Gastroesophageal sphincter (tissue), 3 donors: ENCODE results near the gene TSPAN14.

Source experiments
- POLR2AphosphoS5 ChIP-seq: sonication (generic); formaldehyde crosslinking; IDR thresholded peaks from one replicate; pipeline ENCODE4 v1.6.1; 2017; ENCODE audit warnings: antibody characterized with exemption
- TF ChIP-seq, protein P1 (sequence below), 4 experiments: fragments of 200-600 bp in 2 of 4; fragments of 450-650 bp in 2 of 4; sonication (generic) in 1 of 4; IDR thresholded peaks; one replicate each; pipeline ENCODE4 v1.5.1; 2017 to 2019; ENCODE audit warnings: antibody characterized with exemption in 4 of 4, mild to moderate bottlenecking in 2 of 4, moderate library complexity in 2 of 4

DNA sequence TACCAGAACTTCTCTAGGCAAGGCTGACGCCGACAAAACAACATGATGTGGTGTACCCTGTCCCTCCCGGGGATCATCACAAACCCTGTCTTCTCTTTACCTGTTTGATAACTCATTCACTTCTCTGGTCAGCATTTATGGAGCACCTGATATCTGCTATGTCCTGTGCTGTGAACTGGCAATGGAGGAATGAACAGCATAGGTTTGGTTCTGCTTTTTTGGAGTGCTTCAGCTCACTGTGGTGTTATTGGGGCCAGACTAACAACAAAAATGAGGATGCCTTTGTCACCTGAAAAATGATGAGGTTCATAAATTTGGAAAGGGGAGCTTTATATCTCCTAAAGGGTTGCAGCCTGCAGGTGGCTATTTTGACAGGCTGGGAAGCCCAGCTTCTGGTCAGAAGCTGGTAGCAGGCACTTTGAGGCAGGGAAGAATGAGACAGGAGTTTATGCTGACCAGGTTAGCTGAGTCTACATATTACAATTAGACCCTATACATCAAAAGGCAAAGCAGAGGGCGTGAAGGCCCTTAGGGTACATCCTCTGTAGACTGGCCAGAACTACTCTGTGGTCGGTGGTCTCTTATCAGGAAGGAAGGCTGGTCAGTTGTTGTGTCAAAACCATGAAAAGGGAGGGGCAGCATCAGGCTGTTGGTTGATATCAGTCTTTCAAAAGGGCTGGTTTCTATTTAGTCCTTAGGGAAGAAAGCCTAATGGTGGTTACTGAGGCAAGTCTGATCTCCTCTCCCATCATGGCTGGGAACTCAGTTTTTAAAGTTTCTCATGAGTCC is 125.9 kb downstream of the TSPAN14 start:
- TF ChIP-seq, protein P1, sequence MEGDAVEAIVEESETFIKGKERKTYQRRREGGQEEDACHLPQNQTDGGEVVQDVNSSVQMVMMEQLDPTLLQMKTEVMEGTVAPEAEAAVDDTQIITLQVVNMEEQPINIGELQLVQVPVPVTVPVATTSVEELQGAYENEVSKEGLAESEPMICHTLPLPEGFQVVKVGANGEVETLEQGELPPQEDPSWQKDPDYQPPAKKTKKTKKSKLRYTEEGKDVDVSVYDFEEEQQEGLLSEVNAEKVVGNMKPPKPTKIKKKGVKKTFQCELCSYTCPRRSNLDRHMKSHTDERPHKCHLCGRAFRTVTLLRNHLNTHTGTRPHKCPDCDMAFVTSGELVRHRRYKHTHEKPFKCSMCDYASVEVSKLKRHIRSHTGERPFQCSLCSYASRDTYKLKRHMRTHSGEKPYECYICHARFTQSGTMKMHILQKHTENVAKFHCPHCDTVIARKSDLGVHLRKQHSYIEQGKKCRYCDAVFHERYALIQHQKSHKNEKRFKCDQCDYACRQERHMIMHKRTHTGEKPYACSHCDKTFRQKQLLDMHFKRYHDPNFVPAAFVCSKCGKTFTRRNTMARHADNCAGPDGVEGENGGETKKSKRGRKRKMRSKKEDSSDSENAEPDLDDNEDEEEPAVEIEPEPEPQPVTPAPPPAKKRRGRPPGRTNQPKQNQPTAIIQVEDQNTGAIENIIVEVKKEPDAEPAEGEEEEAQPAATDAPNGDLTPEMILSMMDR (IDR thresholded peaks at IDR 0.05), result no peak
- no peak for TF ChIP-seq POLR2AphosphoS5
